ENCODE results near the gene INPP4A.

- TF ChIP-seq CTCF (IDR thresholded peaks at IDR 0.05) (no peak), ZFX (IDR thresholded peaks at IDR 0.05; ENCODE audit: borderline replicate concordance) (no peak)
Observed at GRCh38 chr2:98472961-98473746, 28.5 kb downstream of the INPP4A start.

Measured in 22Rv1 (cell line).